WTC11 (cell line): ENCODE results near the gene GARNL3.

Experiments used
- ATF2 ChIP-seq: sonication (generic); formaldehyde crosslinking; IDR thresholded peaks from 2 replicates; pipeline ENCODE4 v1.8.1; 2022; ENCODE audit warnings: low read depth, missing genetic modification reagents, borderline replicate concordance
- CTCF ChIP-seq: fragments of 200-600 bp; IDR thresholded peaks from 2 replicates; pipeline ENCODE4 v1.8.0; 2022; ENCODE audit warnings: antibody characterized with exemption
- ELF4 ChIP-seq: sonication (generic); formaldehyde crosslinking; IDR thresholded peaks from 2 replicates; pipeline ENCODE4 v1.8.1; 2022; ENCODE audit warnings: low read depth, mild to moderate bottlenecking, moderate library complexity, missing genetic modification reagents
- GRHL2 ChIP-seq: fragments of 250-450 bp; sonication (Bioruptor Pico); IDR thresholded peaks from 2 replicates; pipeline ENCODE4 v1.8.0; 2022; ENCODE audit warnings: mild to moderate bottlenecking, moderate library complexity; ENCODE audit not compliant: insufficient replicate concordance, severe bottlenecking
- IRF1 ChIP-seq: sonication (generic); formaldehyde crosslinking; IDR thresholded peaks from 2 replicates; pipeline ENCODE4 v1.8.0; 2023; ENCODE audit warnings: missing genetic modification reagents
- JUN ChIP-seq: sonication (generic); formaldehyde crosslinking; IDR thresholded peaks from 2 replicates; pipeline ENCODE4 v1.8.0; 2023; ENCODE audit warnings: mild to moderate bottlenecking, missing genetic modification reagents
- MYBL2 ChIP-seq: sonication (generic); formaldehyde crosslinking; IDR thresholded peaks from 2 replicates; pipeline ENCODE4 v1.8.1; 2023; ENCODE audit warnings: mild to moderate bottlenecking, moderate library complexity, missing genetic modification reagents
- NFATC4 ChIP-seq: fragments of 250-450 bp; sonication (Bioruptor Pico); IDR thresholded peaks from 2 replicates; pipeline ENCODE4 v1.9.0; 2021; ENCODE audit warnings: mild to moderate bottlenecking
- SP1 ChIP-seq: sonication (generic); formaldehyde crosslinking; conservative IDR thresholded peaks from 2 replicates; pipeline ENCODE4 v1.8.1; 2022; ENCODE audit warnings: missing genetic modification reagents
- ZNF138 ChIP-seq: sonication (generic); formaldehyde crosslinking; conservative IDR thresholded peaks from 2 replicates; pipeline ENCODE4 v1.8.1; 2022; ENCODE audit warnings: mild to moderate bottlenecking, moderate library complexity, missing genetic modification reagents
- ZNF232 ChIP-seq: sonication (generic); formaldehyde crosslinking; IDR thresholded peaks from 2 replicates; pipeline ENCODE4 v1.8.0; 2022; ENCODE audit warnings: mild to moderate bottlenecking, missing genetic modification reagents
- ZNF281 ChIP-seq: sonication (generic); formaldehyde crosslinking; IDR thresholded peaks from 2 replicates; pipeline ENCODE4 v1.8.0; 2023; ENCODE audit warnings: mild to moderate bottlenecking, missing genetic modification reagents
- ZSCAN18 ChIP-seq: fragments of 250-450 bp; sonication (Bioruptor Pico); IDR thresholded peaks from 2 replicates; pipeline ENCODE4 v2.1.2; 2022; ENCODE audit warnings: mild to moderate bottlenecking, moderate library complexity
- TF ChIP-seq, protein P1 (sequence below): sonication (generic); formaldehyde crosslinking; IDR thresholded peaks from 2 replicates; pipeline ENCODE4 v1.8.1; 2022; ENCODE audit warnings: low read depth, mild to moderate bottlenecking, moderate library complexity, missing genetic modification reagents, borderline replicate concordance

GRCh38 chr9:127356906-127357305, 92.3 kb downstream of the GARNL3 start:
- TF ChIP-seq ZSCAN18 (CRISPR knock-in tag): no peak
- no peak for TF ChIP-seq MYBL2 (CRISPR knock-in tag)
- TF ChIP-seq JUN: no peak
- TF ChIP-seq ELF4 (CRISPR knock-in tag): no peak
- no peak for TF ChIP-seq ZNF281
- no peak for TF ChIP-seq CTCF
- TF ChIP-seq GRHL2 (CRISPR knock-in tag): no peak
- TF ChIP-seq, protein P1, sequence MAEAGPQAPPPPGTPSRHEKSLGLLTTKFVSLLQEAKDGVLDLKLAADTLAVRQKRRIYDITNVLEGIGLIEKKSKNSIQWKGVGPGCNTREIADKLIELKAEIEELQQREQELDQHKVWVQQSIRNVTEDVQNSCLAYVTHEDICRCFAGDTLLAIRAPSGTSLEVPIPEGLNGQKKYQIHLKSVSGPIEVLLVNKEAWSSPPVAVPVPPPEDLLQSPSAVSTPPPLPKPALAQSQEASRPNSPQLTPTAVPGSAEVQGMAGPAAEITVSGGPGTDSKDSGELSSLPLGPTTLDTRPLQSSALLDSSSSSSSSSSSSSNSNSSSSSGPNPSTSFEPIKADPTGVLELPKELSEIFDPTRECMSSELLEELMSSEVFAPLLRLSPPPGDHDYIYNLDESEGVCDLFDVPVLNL (CRISPR knock-in tag): no peak
- TF ChIP-seq ATF2 (CRISPR knock-in tag): no peak
- no peak for TF ChIP-seq ZNF232 (CRISPR knock-in tag)
- no peak for TF ChIP-seq ZNF138
- no peak for TF ChIP-seq NFATC4 (CRISPR knock-in tag)
- TF ChIP-seq IRF1: no peak
- TF ChIP-seq SP1 (CRISPR knock-in tag): no peak
